KMS-11 (cell line): ENCODE measurements around the gene AIFM3.

Experiments
- H2AFZ ChIP-seq: fragments of 200-600 bp; sonication (generic); 2 replicates; pipeline ENCODE4 v1.6.1; 2016; ENCODE audit warnings: antibody characterized with exemption, mixed run types, low read depth
- H3K27ac ChIP-seq: fragments of 200-600 bp; sonication (generic); 2 replicates; pipeline ENCODE4 v1.6.1; 2016; ENCODE audit warnings: mild to moderate bottlenecking, mixed run types
- H3K27me3 ChIP-seq: fragments of 200-600 bp; sonication (generic); 2 replicates; pipeline ENCODE4 v1.6.1; 2017; ENCODE audit warnings: mild to moderate bottlenecking, low read depth, mixed run types, moderate library complexity; ENCODE audit not compliant: insufficient read depth
- H3K36me3 ChIP-seq: fragments of 200-600 bp; sonication (generic); 2 replicates; pipeline ENCODE4 v1.6.1; 2017; ENCODE audit warnings: mild to moderate bottlenecking, mixed run types; ENCODE audit not compliant: insufficient read depth
- H3K4me1 ChIP-seq: fragments of 200-600 bp; sonication (generic); 2 replicates; pipeline ENCODE4 v1.6.1; 2016; ENCODE audit warnings: mild to moderate bottlenecking, low read depth, mixed run types; ENCODE audit not compliant: poor library complexity, severe bottlenecking
- H3K4me2 ChIP-seq: fragments of 200-600 bp; sonication (generic); 2 replicates; pipeline ENCODE4 v1.7.0; 2016; ENCODE audit warnings: mild to moderate bottlenecking, mixed run types
- H3K4me3 ChIP-seq: fragments of 200-600 bp; sonication (generic); IDR thresholded peaks from 2 replicates; pipeline ENCODE4 v1.6.1; 2017; ENCODE audit warnings: low read depth, low read length, mixed read lengths; ENCODE audit not compliant: insufficient read depth
- H3K79me2 ChIP-seq: fragments of 200-600 bp; sonication (generic); 2 replicates; pipeline ENCODE4 v1.6.1; 2016; ENCODE audit warnings: low read depth, mixed run types; ENCODE audit not compliant: insufficient read depth
- H3K9ac ChIP-seq: fragments of 200-600 bp; sonication (generic); 2 replicates; pipeline ENCODE4 v1.6.1; 2016; ENCODE audit warnings: mild to moderate bottlenecking, mixed run types
- H4K20me1 ChIP-seq: fragments of 200-600 bp; sonication (generic); 2 replicates; pipeline ENCODE4 v1.6.1; 2016; ENCODE audit warnings: mild to moderate bottlenecking, mixed run types; ENCODE audit not compliant: insufficient read depth
- CTCF ChIP-seq: fragments of 200-600 bp; sonication (generic); conservative IDR thresholded peaks from 2 replicates; pipeline ENCODE4 v1.6.1; 2017; ENCODE audit warnings: low read depth, mild to moderate bottlenecking, antibody characterized with exemption, low read length, moderate library complexity, mixed read lengths

The AIFM3 gene

GRCh38 chr22:21014726-21015465 is 47.8 kb downstream of the AIFM3 start, which contains the start of gene P2RX6:
Gene P2RX6, plus strand, starts transcription at chr22:21015165. Its CDS starts 10 bp downstream, at chr22:21015175.
- no peak within 1 kb of the TSS for H2AFZ ChIP-seq
- H3K4me2 ChIP-seq, result no peak within 1 kb of the TSS
- no peak within 1 kb of the TSS for H3K4me3 ChIP-seq
- no peaks in the 10 kb centered on the region for H3K36me3 ChIP-seq
- no peaks in the 10 kb centered on the region for H4K20me1 ChIP-seq
- peaks cover 52% of the 10 kb centered on the region for H3K27me3 ChIP-seq
- TF ChIP-seq CTCF, result no peak
- H3K27ac ChIP-seq, result no peak within 1 kb of the TSS
- no peaks in the 10 kb centered on the region for H3K4me1 ChIP-seq
- no peak within 1 kb of the TSS for H3K9ac ChIP-seq
- H3K79me2 ChIP-seq, result no peaks in the 10 kb centered on the region

- H2AFZ ChIP-seq, result no peak overlapping the region
- no peaks in the 10 kb centered on the region for H3K36me3 ChIP-seq
- H3K4me2 ChIP-seq, result no peak overlapping the region
- H4K20me1 ChIP-seq, result no peaks in the 10 kb centered on the region
- no peaks in the 10 kb centered on the region for H3K4me1 ChIP-seq
- H3K27ac ChIP-seq, result no peak overlapping the region
- no peak overlapping the region for H3K4me3 ChIP-seq
- H3K9ac ChIP-seq, result no peak overlapping the region
- H3K27me3 ChIP-seq, result peaks cover 52% of the 10 kb centered on the region
- no peak for TF ChIP-seq CTCF
- H3K79me2 ChIP-seq, result no peaks in the 10 kb centered on the region
These were observed 48.5 kb downstream of the AIFM3 start for GRCh38 chr22:21015466-21016006.

GRCh38 chr22:21016644-21017420 is 49.8 kb downstream of the AIFM3 start:
- Histone ChIP-seq H4K20me1 (no peaks in the 10 kb centered on the region), H3K27ac (no peak overlapping the region), H2AFZ (no peak overlapping the region), H3K4me2 (no peak overlapping the region), H3K4me3 (no peak overlapping the region), H3K79me2 (no peaks in the 10 kb centered on the region), H3K9ac (no peak overlapping the region), H3K36me3 (no peaks in the 10 kb centered on the region), H3K27me3 (peaks cover 52% of the 10 kb centered on the region), H3K4me1 (no peaks in the 10 kb centered on the region)
- TF ChIP-seq CTCF, result no peak

- Histone ChIP-seq H3K79me2 (no peaks in the 10 kb centered on the region), H3K36me3 (no peaks in the 10 kb centered on the region), H3K27ac (no peak overlapping the region), H3K9ac (no peak overlapping the region), H4K20me1 (no peaks in the 10 kb centered on the region), H3K27me3 (peaks cover 50% of the 10 kb centered on the region), H3K4me2 (no peak overlapping the region), H3K4me1 (no peaks in the 10 kb centered on the region), H3K4me3 (no peak overlapping the region), H2AFZ (no peak overlapping the region)
- no peak for TF ChIP-seq CTCF
These were observed 51.3 kb downstream of the AIFM3 start for GRCh38 chr22:21018314-21018713.
